GM21381 (cell line): ENCODE results near the gene TRIP10.
"Not testable (repeated sequence)": the region's sequence is repeated elsewhere in the genome, so short reads cannot be mapped to it uniquely, and the experiment has no call there.

ENCODE experiments used
- ATAC-seq: cut with Tn5 transposase; IDR thresholded peaks from one replicate; pipeline ENCODE4 v1.9.1; 2021; ENCODE audit warnings: mild to moderate bottlenecking, moderate library complexity; ENCODE audit not compliant: unreplicated experiment

The TRIP10 gene

GRCh38 chr19:6765738-6766356 lies 26.4 kb downstream of the TRIP10 start:
- ATAC-seq: no peak

- no peak for ATAC-seq
These were observed 27.0 kb downstream of the TRIP10 start for GRCh38 chr19:6766357-6767080.

GRCh38 chr19:6767081-6767356 lies 27.5 kb downstream of the TRIP10 start:
- peak; percentile 10 for ATAC-seq

GRCh38 chr19:6767357-6768235 lies 28.1 kb downstream of the TRIP10 start, which contains the start of gene SH2D3A:
SH2D3A (minus strand) TSS chr19:6767435; CDS start chr19:6763748, 3,687 bp downstream.
- ATAC-seq: peak; percentile 64

- ATAC-seq: no peak
These were observed 28.8 kb downstream of the TRIP10 start for GRCh38 chr19:6768236-6768785.

GRCh38 chr19:6769006-6769619 lies 29.6 kb downstream of the TRIP10 start:
- no peak for ATAC-seq

- ATAC-seq: not testable (repeated sequence)
These were observed 32.2 kb downstream of the TRIP10 start for GRCh38 chr19:6771648-6772027.

GRCh38 chr19:6772028-6772865 lies 32.8 kb downstream of the TRIP10 start, which contains the start of gene VAV1:
VAV1 (plus strand) TSS chr19:6772708; CDS start chr19:6772808, 100 bp downstream.
- ATAC-seq: peak; percentile 38

- ATAC-seq: no peak
These were observed 33.4 kb downstream of the TRIP10 start for GRCh38 chr19:6772866-6773322.

- ATAC-seq: no peak
These were observed 33.9 kb downstream of the TRIP10 start for GRCh38 chr19:6773323-6773931.

GRCh38 chr19:6774821-6775707 lies 35.6 kb downstream of the TRIP10 start:
- ATAC-seq: no peak

- not testable (repeated sequence) for ATAC-seq
These were observed 36.6 kb downstream of the TRIP10 start for GRCh38 chr19:6776045-6776444.

GRCh38 chr19:6776999-6777398 lies 37.5 kb downstream of the TRIP10 start:
- no peak for ATAC-seq

- ATAC-seq: no peak
These were observed 38.0 kb downstream of the TRIP10 start for GRCh38 chr19:6777434-6777833.

- no peak for ATAC-seq
These were observed 38.9 kb downstream of the TRIP10 start for GRCh38 chr19:6778386-6778785.

- ATAC-seq: no peak
These were observed 39.7 kb downstream of the TRIP10 start for GRCh38 chr19:6779206-6779605.

GRCh38 chr19:6787393-6787792 lies 47.9 kb downstream of the TRIP10 start:
- ATAC-seq: no peak

GRCh38 chr19:6788896-6789295 lies 49.4 kb downstream of the TRIP10 start:
- ATAC-seq: no peak
